ENCODE data around the gene CCZ1B. TPM values are rescaled to one million over a fixed set of nuclear protein-coding genes. Genes with fewer than 3 reads are reported as not detected.
"Not testable (repeated sequence)": the region's sequence is repeated elsewhere in the genome, so short reads cannot be mapped to it uniquely, and the experiment has no call there.

CCZ1B gene
- polyA plus RNA-seq, 1 experiment: 24.6 TPM

- CTCF ChIA-PET; H3K4me3 ChIP-seq (ENCODE audit: low read depth, low read length); DNase-seq (ENCODE audit: low read depth); H3K36me3 ChIP-seq (ENCODE audit: control insufficient read depth, insufficient read depth, low read length); POLR2A ChIA-PET; H3K27me3 ChIP-seq (ENCODE audit: control insufficient read depth, insufficient read depth, low read length): not testable (repeated sequence)
Measured at GRCh38 chr7:6853681-6854080, 27.6 kb upstream of the CCZ1B start.

- CTCF ChIA-PET; POLR2A ChIA-PET; H3K36me3 ChIP-seq (ENCODE audit: control insufficient read depth, insufficient read depth, low read length); H3K4me3 ChIP-seq (ENCODE audit: low read depth, low read length); DNase-seq (ENCODE audit: low read depth); H3K27me3 ChIP-seq (ENCODE audit: control insufficient read depth, insufficient read depth, low read length): not testable (repeated sequence)
Measured at GRCh38 chr7:6849127-6849526, 23.1 kb upstream of the CCZ1B start.

GRCh38 chr7:6847751-6848150, 21.7 kb upstream of the CCZ1B start:
- DNase-seq (ENCODE audit: low read depth); H3K27me3 ChIP-seq (ENCODE audit: control insufficient read depth, insufficient read depth, low read length); H3K4me3 ChIP-seq (ENCODE audit: low read depth, low read length); POLR2A ChIA-PET; CTCF ChIA-PET; H3K36me3 ChIP-seq (ENCODE audit: control insufficient read depth, insufficient read depth, low read length): not testable (repeated sequence)

- CTCF ChIA-PET; POLR2A ChIA-PET; DNase-seq (ENCODE audit: low read depth); H3K27me3 ChIP-seq (ENCODE audit: control insufficient read depth, insufficient read depth, low read length); H3K36me3 ChIP-seq (ENCODE audit: control insufficient read depth, insufficient read depth, low read length); H3K4me3 ChIP-seq (ENCODE audit: low read depth, low read length): not testable (repeated sequence)
Measured at GRCh38 chr7:6845971-6846449, 19.9 kb upstream of the CCZ1B start.

GRCh38 chr7:6843654-6844053, 17.6 kb upstream of the CCZ1B start:
- POLR2A ChIA-PET; DNase-seq (ENCODE audit: low read depth); H3K4me3 ChIP-seq (ENCODE audit: low read depth, low read length); CTCF ChIA-PET; H3K36me3 ChIP-seq (ENCODE audit: control insufficient read depth, insufficient read depth, low read length); H3K27me3 ChIP-seq (ENCODE audit: control insufficient read depth, insufficient read depth, low read length): not testable (repeated sequence)

- H3K4me3 ChIP-seq (ENCODE audit: low read depth, low read length); CTCF ChIA-PET; H3K27me3 ChIP-seq (ENCODE audit: control insufficient read depth, insufficient read depth, low read length); DNase-seq (ENCODE audit: low read depth); H3K36me3 ChIP-seq (ENCODE audit: control insufficient read depth, insufficient read depth, low read length); POLR2A ChIA-PET: not testable (repeated sequence)
Measured at GRCh38 chr7:6843092-6843491, 17.0 kb upstream of the CCZ1B start.

GRCh38 chr7:6842278-6842921, 16.3 kb upstream of the CCZ1B start:
- CTCF ChIA-PET: not testable (repeated sequence)

GRCh38 chr7:6837081-6837480, 11.0 kb upstream of the CCZ1B start:
- H3K36me3 ChIP-seq (ENCODE audit: control insufficient read depth, insufficient read depth, low read length); DNase-seq (ENCODE audit: low read depth); H3K27me3 ChIP-seq (ENCODE audit: control insufficient read depth, insufficient read depth, low read length); H3K4me3 ChIP-seq (ENCODE audit: low read depth, low read length); POLR2A ChIA-PET: not testable (repeated sequence)
- CTCF ChIA-PET: interaction anchor here (0.9 kb wide), 1 partner anchor 93 kb away, joined by 3 read pairs; no protein-coding TSS in a partner anchor

More at GRCh38 chr7:6842278-6842921, 16.3 kb upstream of the CCZ1B start:
- H3K27me3 ChIP-seq (ENCODE audit: control insufficient read depth, insufficient read depth, low read length); H3K36me3 ChIP-seq (ENCODE audit: control insufficient read depth, insufficient read depth, low read length); POLR2A ChIA-PET; DNase-seq (ENCODE audit: low read depth); H3K4me3 ChIP-seq (ENCODE audit: low read depth, low read length): not testable (repeated sequence)

- H3K27me3 ChIP-seq (ENCODE audit: control insufficient read depth, insufficient read depth, low read length); H3K4me3 ChIP-seq (ENCODE audit: low read depth, low read length); CTCF ChIA-PET; DNase-seq (ENCODE audit: low read depth); POLR2A ChIA-PET; H3K36me3 ChIP-seq (ENCODE audit: control insufficient read depth, insufficient read depth, low read length): not testable (repeated sequence)
Measured at GRCh38 chr7:6835521-6835920, 9.4 kb upstream of the CCZ1B start.

- POLR2A ChIA-PET: no interaction called here
- no peak for DNase-seq (ENCODE audit: low read depth)
- CTCF ChIA-PET: no interaction called here
Measured at GRCh38 chr7:6833636-6834035, 7.6 kb upstream of the CCZ1B start.

More at GRCh38 chr7:6833636-6834035, 7.6 kb upstream of the CCZ1B start:
- Histone ChIP-seq H3K27me3 (ENCODE audit: control insufficient read depth, insufficient read depth, low read length) (no peaks in the 10 kb centered on the region; the same call in 1 of the 2 replicates), H3K36me3 (ENCODE audit: control insufficient read depth, insufficient read depth, low read length) (no peaks in the 10 kb centered on the region), H3K4me3 (ENCODE audit: low read depth, low read length) (no peak overlapping the region)
- TF ChIP-seq CTCF (IDR thresholded peaks at IDR 0.05; ENCODE audit: insufficient read depth, low read depth, low read length): no peak
